Activated CD8-positive, alpha-beta memory T cell treated with anti-CD3 and anti-CD28 coated beads for 4 hours (primary cell): ENCODE results near the gene TSSK2.

Source experiments
- DNase-seq, 2 donors: peaks; one replicate each; pipeline ENCODE4 v3.0.0-alpha.2; 2020; ENCODE audit warnings: low read depth in 2 of 2

TSSK2 gene

DNA sequence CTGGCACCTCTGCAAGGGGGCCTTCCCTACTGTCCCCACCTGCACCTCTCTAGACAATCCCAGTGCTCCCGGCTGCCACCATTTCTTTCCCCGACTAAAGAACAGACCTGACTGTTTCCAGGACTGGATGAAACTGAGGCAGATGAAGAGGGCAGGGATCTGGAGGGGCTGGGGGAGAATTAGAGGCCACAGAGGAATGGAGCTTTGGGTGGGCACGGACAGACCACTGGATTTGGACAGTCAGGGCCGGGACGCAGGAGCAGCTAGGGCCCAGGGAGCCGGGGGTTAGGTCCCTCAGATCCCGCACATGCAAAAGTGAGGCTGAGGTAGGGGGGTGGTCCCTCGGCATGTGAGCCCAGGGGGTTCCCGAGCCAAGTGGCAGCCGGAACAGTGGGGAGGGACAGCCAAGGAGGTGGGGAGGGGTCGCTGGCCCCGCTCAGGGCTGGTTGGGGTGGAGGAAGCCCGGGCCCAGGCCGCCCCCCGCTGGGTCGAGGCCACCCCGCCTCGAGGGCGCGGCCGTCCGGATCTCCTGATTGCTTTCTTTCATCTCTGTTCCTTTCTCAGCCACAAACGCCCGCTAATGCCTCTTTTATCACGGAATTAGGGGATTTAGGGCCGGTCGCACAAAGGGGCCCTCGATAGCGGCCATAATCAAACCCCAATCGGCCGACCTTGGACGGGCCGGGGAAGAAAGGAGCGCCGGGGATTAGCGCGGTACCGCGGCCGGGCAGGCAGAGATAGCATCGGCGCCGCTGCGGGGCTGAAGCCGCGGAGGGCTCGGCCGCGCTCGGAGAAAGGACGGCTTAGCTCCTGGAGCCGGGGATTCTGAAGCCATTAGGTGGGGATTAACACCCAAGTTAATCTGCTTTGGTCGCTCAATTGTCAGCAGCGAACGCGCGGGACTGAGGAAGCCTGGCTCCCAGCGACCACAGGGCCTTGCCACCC lies 38.2 kb downstream of the TSSK2 start:
- DNase-seq, result no peak

DNA sequence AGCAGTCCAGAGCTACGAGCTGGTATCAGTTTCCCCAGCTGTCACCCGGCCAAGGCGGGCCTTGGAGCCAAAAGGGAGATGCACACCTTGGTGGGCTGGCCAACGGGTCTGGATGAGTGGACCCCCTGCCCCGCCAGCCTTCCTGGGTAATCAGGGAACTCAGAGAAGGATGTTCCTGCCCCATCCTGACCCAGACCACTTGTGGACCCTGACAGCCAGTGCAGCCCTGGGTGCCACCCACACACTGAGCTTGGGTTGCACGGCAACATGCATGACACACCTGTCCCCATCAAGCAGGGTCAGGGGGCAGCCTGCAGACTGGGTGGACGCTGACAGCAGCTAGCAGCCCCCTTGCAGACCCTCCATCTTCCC lies 38.8 kb downstream of the TSSK2 start:
- DNase-seq, result no peak

DNA sequence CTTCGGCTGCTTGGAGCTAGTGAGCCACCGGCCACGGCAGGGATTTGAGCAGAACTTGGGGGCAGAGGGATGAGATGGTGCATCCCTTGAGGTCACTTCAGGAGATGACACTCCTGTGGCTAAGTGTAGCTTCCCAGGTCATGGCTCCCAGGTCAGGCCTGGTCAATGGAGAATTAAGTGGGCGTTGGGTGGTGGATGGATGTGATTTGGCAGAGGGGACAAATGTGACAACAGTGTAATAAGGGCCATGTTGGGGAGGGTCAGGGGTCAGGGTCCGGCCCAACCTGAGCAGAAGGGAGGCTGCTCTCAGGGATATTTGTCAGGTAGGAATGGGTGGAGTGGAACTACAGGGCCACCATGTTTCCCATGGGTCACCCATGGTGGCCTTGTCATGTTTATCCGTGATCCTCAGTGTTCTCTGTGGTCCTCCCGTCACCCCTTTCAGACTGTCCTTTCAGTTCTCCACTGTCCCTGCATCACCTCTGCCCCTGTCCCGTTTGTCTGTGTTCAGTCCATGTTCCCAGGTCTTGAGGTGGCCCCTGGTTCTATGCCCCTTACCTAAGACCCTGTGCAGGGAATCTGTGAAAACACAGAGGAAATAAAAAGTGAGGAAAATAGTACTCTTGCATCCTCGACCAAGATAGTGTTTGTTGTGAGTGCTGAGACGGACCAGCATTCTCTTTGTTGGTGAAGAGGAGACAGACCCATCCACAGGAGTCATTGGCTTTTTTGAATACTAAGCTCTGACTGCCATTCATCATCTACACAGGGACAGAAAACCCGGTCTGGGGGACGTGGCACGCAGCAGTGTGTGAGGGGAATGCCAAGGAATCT lies 41.3 kb downstream of the TSSK2 start:
- DNase-seq, result no peak

DNA sequence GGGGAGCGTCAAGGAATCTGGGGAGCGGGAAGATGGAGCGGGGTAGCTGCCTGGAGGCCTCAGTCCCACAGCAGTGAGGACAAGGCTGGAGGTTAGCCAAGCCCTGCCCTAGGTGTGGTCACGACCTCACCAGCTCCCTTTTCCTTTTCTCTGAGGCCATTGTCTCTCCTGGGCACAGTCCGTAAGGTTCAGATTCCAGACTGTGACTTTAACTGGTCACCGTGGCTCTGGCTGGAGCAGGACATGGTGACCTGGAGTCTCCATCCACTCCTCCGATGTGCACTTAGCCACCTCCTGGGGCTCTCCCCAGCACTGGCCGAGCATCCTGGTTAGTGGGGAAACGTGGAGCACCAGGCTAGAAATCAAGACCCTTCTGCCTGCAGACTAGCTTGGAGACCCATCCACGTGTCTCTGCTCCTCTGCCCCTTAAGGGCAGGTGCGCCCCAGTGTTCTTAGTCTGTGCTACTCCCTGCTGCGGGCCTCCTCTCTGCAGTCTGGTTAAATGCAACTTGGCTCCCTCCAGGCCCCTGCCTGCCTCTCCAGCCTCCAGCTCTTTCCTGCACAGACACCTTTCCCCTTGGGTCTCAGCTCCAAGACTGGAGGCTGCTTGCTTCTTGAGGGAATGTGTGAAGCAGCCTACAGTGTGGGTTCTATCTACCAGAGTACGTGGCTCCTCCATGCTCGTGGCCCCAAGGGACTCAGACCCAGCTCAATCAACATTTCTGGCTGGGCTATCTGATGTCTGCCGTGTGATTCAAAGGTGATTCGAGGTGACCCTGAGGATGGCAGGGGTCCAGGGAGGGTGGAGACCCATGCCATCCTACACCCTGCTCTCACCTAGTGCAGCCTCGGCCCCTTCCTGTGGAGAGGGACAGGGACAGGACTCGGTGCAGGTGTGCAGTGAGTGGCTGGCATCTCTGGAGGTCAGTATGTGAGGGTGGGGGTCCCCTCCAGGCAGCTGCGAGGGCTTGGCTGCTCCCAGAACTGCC lies 42.2 kb downstream of the TSSK2 start:
- no peak for DNase-seq

DNA sequence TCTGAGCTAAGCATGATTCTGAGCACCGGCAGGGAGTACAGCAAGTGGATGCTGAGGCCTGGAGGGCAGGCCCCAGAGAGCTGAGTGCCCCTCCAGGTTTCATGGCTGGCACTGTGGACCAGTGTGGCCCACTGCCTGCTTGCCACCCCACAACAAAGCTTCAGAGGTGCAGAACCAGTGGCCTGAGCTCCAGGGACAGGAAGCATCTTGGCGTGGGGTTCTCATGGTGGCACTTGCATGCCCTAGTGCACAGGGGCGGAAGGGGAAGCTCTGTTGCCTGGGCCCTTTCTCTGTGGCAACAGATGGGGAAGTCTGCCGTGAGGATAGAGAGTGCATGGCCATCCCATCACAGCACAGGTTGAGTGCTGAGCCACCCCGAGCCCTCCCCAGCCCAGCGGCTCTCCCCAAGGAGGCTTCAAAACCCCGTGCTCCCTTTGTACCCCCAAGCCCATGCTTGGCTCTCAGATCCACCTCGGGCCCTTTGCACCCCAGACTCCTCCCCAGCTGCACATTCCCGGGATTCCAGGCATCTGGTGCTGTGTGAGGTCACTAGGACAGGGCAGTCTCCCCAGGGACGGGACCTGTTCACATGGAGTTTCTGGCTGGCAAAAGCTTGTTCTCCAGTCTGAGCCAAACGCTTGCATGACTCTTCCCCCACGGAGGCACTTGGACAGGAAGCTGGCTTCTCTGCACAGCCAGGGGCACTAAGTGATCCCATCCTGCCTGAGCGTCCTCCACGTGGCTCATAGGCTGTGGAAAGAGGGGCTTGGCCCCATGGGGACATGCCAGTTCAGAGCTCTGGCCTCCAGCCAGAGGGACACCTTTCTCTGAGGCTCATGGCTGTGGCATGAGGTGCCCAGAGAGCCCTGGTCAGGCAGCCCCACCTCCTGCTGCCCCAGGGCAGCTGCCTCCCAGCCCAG lies 43.3 kb downstream of the TSSK2 start:
- no peak for DNase-seq

DNA sequence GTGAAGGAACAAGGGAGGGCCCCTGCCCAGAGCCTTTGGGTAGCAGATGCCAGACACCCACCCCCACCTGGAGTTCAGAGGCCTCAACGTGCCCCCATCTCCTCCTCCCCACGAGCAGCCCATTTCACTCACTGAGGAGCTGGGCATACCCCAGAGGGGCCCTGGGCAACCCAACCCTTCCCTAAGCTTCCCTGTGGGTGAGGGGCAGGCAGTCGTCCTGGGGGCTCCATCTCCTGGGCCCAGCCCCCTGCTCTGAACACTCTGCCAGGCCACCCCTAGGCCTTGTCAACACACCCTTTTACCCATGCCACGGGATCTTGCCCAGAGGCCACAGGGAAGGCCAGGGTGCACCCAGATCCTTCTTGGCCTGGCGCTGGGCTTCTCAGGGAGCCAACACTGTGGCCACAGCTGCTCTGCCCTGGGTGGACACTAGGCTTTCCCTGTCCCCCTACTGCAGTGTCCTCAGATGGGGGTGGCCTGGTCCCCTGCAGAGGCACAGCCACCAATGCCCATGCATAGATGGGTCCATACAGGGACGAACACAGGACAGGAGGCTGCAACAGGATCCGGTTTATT lies 44.0 kb downstream of the TSSK2 start:
- no peak for DNase-seq

DNA sequence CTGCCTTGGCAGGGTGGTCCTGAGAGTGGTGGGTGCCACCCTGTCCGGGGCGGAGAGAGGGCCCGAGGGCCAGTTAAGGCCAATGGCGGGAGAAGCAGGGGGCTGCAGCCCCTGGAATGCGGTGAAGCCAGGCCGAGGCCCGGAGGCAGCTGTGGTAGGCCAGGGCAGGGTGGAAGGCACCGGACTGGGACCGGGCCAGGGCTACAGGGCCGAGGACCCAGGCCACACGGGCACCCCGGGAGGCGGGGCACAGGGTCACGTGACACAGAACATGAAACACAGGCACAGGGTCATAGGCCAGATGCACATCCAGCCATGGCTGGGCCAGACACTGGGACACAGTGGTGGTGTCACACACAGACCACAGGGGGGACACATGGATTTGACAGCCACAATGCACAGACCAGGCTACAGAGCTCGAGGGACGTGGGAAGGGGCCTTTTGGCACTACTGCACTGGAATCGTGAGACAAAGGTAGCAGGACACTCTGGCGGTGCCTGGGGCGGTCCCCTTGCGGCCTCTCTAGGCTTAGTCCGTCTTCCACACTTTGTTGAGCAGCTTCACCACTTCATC lies 44.6 kb downstream of the TSSK2 start:
- no peak for DNase-seq

DNA sequence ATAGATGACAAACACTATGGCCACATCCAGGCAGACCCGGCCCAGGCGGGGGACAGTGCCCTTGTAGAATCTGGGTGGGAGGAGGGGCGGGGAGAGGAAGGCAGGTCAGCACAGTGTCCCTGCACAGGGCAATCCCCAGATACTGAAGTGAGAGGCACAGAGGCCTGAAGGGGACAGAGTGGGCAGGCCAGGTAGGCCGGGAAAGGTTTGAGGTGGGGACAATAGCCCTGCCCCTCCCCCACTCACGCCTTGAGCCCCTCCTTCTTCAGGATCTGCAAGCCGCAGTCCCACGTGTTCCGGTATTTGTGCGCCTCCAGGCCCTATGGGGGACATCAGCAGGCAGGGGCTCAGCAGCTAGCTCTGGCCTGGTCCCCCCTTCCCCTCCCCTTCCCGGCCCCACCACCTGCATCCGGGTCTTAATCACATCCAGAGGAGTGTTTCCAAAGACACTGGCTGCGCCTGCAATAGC lies 45.1 kb downstream of the TSSK2 start:
- DNase-seq, result no peak

DNA sequence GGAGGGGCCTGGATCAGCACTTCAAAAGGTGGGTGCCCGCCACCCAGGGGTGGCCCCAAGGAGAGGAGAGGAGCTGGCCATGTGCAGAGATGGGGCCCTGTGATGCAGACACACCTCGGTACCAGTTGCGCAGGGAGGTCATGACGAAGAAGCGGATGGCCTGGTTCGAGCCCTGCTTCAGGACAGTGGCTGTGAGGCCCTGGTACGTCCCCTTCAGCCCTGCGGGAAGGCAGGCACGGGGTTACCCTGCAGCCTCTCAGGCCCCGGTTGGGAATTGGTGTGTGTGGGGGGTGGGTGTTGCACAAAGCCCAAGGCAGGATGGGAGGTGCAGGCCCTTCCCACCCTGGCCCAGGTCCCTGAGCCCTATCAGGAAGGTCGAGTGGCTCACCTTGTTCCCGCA lies 45.6 kb downstream of the TSSK2 start:
- no peak for DNase-seq

DNA sequence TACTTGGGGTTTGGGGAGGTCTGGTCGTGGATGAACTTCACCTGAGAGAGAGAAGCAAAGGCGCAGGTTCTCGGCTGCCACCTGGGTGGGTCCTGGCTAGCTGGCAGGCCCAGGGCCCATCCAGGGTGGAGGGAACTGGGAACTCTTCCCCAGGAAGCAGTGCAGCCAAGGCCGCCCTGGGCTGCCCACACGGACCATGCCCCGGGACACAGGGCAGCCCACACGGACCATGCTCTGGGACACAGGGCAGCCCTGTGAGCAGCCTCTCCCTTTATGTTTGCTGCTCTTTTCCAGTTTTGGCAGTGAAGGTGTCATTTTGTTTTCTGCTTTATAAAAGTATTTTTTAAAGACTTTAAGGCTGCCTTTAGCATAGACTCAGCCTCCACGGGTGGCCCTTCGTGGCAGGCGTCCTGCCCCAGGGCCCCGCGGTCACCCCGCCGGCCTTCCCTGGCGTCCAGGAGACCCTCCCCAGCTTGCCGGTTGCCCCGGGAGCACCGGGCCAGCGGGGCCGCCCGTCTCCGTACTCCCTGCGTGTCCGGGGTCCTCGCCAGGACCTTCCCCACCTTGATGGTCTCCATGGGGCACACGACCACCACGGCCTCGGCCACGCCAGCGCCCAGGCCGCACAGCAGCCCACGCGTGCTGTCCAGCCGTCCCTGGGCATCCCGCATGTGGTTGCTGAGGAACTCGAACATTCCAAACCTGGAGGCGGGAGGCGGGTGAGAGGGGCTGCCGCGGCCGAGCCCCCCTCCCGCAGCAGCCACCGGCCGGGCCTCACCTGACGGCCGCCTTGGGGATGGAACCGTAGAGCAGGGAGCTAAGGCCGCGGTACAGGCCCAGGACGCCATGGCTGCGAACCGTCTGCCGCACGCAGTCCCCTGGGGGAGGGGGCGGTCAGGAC lies 46.3 kb downstream of the TSSK2 start:
- DNase-seq, result no peak

DNA sequence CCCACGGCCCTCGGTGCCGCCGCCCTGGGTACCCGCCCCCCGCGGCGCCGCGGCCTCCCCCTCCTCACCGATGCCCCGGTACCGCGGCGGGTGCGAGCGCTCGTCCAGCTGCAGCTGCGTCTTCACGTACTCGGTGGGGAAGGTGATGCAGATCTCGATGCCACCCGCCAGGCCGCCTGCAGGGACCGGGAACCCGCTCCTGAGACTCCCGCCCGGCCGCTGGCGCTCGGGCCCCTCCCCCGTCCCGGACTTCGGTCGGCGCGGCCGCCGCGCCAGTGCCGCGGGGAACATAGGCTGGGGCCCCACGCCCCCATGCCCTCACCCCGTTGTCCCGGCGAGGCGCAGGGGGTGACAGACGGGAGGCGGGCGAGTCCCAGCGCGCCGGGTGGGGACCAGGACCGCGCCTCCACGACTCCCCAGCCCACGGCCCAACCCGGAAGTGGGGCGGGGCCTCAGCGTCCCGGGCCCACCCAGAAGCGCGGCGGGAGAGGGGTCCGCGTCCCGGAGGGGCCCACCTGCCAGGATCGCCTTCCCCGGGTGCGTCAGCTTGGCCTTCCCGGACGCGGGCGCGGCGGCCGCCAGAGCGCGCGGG lies 47.1 kb downstream of the TSSK2 start:
- peak; percentile 26 to 27 for DNase-seq

DNA sequence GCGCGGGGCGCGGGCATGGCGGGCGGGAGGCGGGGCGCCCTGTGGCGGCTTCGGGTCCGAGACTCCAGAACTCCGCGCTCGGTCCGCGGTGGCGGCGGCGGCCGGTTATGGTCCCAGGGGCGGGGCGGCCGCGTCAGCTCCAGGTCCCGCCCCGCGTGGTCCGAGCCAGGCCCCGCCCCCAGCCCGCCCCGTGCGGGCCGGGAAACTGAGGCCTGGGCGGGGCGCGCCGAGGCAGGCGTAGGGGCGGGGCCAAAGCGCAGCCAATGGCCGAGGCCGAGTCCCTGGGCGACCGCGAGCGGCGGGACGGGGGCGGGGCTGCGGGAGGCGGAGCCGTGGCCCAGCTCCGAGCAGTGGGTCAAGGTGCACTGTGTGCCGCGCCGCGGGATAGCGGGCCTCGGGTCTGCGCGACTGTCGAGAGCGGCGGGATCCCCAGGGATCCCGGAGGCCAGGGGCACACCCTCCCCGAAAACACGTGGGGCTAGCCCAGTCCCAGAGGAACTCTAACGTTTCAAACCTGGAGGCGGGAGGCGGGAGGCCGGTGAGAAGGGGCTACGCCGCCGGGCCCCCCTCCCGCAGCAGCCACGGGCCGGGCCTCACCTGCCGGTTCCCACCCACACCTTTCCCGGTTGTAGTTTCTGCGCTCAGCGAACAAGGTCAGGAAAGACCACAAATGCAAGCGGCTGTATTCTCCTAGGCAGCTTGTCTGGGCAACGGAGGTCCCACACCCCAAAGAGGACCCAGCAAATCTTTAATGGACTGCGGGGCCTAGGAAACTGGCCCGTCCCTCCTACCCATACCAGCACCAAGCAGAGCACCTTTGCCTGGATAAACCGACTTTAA lies 47.8 kb downstream of the TSSK2 start, which contains the start of gene SLC25A1:
Gene SLC25A1 (minus strand): TSS at position 80 of the 840 bp plus-strand sequence. CDS start 63 bp downstream, at position 17.
- DNase-seq, result peak; percentile 60 to 73

DNA sequence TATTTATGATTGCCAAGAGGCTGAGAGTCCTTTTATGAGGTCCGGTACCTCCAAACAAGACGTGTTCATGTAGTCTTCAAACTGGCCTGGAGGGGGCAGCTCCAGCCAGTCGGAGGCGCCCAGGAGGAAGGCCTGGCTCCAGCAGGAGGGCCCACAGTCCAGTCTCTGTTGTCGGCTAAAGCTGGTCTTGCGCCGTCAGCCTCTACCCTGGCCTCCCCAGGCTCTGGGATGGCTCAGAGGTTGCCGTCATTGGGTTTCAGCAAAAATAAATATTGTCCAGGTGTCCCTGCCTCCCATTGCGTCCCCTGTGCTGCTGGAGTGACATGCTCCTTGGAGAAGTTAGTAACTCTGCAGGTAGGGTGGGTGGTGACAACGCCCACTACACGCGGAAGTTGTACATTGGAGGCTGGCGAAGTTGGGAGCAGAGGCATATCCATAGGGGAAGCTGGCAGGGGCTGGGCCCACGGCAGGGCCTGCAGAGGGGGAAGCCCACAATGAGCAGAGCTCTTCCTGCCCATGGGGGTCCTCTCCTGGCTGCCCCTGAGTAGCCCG lies 48.5 kb downstream of the TSSK2 start:
- no peak for DNase-seq

DNA sequence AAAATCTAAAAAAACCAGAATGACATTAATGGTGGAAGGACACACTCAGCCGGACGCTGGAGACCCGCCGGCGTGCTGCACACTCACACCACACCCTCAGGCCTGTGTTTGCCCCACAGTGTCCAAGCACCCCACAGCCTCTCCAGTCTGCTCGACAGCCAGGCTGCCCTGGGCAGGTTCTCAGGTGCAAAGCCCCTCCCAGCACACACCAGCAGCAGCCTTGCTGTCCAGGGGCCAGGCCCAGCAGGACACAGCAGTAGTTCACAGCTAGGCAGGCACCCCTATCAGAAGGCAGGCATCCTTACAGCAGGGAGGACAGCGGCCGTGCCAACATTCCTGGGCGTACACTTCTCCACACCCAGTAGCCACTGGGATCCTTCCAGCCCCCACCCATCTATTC lies 49.1 kb downstream of the TSSK2 start:
- no peak for DNase-seq

DNA sequence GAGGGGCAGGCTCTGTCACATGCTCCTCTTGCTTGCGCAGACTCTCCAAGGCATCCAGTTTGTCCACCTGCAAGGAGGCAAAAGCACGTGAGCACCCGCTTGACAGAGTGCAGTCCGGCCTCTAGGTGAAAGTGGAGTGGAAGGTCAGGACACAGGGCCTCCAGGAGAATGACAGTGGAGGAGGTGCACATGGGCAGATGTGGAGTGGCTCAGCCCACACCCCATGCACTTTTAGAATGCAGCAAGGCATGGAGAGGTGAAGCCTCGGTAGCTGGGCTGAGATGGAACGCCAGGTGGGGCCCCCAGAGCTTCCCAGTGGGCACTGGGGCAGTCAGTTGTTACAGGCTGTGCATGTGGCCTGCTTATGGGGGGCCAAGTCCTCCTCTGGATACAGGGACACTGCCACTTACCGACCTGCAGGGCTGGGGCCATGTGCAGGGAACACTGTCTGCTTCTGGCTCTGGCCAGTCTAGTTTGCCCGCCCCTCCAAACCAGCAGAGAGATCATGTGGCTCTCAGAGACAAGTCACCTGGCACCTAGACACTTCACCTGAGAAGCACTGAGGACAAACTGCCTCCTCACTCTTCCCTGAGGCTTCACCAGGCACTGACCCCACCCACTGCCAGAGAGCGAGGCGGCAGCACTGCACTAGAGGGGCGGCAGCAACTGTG lies 49.8 kb downstream of the TSSK2 start:
- no peak for DNase-seq

DNA sequence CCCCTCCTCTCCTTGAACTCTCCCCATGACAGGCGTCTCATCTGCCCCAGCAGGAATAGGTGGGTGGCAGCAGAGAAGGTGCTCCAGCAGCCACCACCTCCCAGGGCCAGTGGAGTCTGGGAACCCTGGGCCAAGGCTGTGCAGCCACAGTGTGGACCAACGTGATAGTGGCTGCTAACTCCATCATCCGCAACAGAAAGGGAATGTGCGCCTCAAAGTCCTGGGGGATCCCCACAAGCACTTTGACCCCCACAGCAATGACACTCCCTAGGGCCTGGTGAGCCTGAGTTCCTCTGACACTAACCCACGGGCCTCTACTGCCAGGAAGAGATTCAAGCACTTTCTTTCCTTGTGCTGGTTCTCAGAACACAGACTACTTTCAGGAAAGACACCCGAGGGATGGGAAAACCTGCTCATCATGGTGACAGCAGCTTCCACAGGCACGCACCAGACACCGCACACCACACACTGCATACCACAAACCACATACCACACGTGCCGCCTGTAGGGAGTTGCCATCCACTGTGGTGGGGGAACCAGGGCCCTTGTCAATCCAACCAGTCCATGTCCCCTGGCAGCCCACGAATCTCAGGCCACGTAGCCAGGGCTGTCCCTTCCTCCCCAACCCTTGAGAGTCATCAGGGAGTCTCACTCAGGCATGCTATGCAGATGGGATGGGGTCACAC lies 50.8 kb downstream of the TSSK2 start:
- no peak for DNase-seq
